ENCODE measurements around the gene OPCML. TPM values are rescaled to one million over a fixed set of nuclear protein-coding genes. Genes with fewer than 3 reads are reported as not detected.
A peak's percentile ranks its signal among the peaks of the same experiment; 100 is the strongest.

OPCML gene
- polyA plus RNA-seq, 1 donor from 2014 or later = 11.6 TPM

DNA sequence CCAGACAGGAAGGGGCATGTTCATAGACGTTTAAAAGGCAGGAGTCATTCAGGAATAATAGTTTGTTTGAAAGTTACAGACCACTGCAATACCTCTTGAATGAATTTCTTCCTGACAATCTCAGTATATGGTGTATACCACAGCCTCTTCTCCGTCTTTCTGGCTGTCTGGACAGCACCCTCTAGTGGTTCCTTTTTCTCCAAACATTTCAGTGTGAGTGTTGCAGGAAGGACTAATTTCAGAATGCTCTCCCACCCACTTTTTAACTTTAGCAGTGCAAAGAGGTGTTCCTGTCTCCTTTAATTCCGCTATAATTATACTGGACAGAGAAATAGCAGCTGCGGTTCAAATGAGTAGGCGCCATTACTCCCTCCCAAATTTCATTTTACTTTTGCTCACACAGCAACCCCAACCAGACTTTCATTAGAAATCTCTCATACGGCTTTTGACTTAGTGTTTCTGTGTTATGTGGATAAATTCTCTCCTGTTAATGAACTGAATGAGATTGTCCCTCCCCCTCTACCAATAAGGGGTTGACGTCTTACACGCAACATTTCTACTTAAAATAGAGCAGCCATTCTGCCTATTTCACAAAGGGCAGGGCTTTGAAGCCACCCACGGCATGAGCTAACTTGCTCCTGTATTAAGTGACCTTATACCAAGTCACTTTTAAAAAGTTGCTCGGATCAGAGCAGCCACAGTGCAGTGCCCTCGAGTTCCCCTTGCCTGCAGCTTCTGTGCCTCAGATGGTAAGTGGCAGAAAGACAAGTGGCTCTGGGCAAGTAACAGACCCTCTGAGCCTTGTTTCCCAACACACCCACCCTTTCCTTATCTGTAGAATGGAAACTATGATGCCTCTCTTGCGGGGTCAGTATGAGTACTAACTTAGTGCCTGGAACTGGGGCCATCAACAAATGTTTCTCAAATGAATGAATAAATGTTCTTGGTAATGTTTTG is 368.6 kb downstream of the OPCML start:
- no peaks in the 10 kb centered on the region for H3K9me2 ChIP-seq (ENCODE audit: insufficient read depth, low read length)
- H3K27ac ChIP-seq (ENCODE audit: low read length) = no peak overlapping the region
- no peak overlapping the region for H2AFZ ChIP-seq (ENCODE audit: low read depth, low read length)
- no peaks in the 10 kb centered on the region for H3K9me3 ChIP-seq (ENCODE audit: low read length)
- no peak overlapping the region for H3K9ac ChIP-seq (ENCODE audit: low read length)
- no peaks in the 10 kb centered on the region for H4K20me1 ChIP-seq (ENCODE audit: insufficient read depth)
- TF ChIP-seq SMC3 (conservative IDR thresholded peaks at IDR 0.05; ENCODE audit: poor library complexity) (peak; percentile 77), MXI1 (conservative IDR thresholded peaks at IDR 0.05; ENCODE audit: poor library complexity, severe bottlenecking) (no peak), RAD21 (conservative IDR thresholded peaks at IDR 0.05) (peak; percentile 70)
- TF ChIP-seq, protein P1, sequence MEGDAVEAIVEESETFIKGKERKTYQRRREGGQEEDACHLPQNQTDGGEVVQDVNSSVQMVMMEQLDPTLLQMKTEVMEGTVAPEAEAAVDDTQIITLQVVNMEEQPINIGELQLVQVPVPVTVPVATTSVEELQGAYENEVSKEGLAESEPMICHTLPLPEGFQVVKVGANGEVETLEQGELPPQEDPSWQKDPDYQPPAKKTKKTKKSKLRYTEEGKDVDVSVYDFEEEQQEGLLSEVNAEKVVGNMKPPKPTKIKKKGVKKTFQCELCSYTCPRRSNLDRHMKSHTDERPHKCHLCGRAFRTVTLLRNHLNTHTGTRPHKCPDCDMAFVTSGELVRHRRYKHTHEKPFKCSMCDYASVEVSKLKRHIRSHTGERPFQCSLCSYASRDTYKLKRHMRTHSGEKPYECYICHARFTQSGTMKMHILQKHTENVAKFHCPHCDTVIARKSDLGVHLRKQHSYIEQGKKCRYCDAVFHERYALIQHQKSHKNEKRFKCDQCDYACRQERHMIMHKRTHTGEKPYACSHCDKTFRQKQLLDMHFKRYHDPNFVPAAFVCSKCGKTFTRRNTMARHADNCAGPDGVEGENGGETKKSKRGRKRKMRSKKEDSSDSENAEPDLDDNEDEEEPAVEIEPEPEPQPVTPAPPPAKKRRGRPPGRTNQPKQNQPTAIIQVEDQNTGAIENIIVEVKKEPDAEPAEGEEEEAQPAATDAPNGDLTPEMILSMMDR (IDR thresholded peaks at IDR 0.05; ENCODE audit: poor library complexity, severe bottlenecking) = peak; percentile 79
- no peaks in the 10 kb centered on the region for H3K79me2 ChIP-seq (replicated peaks; ENCODE audit: insufficient read depth, low read length)
- H3K36me3 ChIP-seq (ENCODE audit: insufficient read depth, low read length) = no peaks in the 10 kb centered on the region
- H3F3A ChIP-seq (ENCODE audit: insufficient read depth, low read length, poor library complexity, severe bottlenecking) = no peaks in the 10 kb centered on the region
- H3K27me3 ChIP-seq (ENCODE audit: insufficient read depth, low read depth, low read length) = no peaks in the 10 kb centered on the region
- no peak overlapping the region for H3K4me3 ChIP-seq (ENCODE audit: low read length)
- H3K4me2 ChIP-seq (ENCODE audit: low read length) = no peak overlapping the region

DNA sequence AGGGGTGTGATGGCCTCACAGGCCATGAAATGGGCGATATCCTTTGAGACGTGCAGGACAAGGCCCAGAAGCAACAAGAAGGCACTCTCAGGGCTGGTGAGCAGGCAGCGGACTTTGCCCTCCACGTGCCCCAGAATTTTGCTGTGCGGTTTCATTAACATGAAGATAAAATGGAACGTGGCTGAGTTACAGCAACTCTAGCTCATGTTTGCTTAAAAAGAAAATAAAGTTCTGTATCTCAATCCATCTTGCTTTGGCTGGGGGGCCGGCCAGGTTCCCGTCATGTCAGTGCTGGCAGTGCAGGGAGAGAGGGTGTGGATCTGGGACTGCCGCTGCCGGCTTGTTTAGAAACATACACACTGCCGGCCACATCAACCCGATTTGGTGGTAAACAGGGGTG is 370.1 kb downstream of the OPCML start:
- TF ChIP-seq SMC3 (conservative IDR thresholded peaks at IDR 0.05; ENCODE audit: poor library complexity) (no peak), RAD21 (conservative IDR thresholded peaks at IDR 0.05) (no peak), EZH2 (IDR thresholded peaks at IDR 0.05; ENCODE audit: borderline replicate concordance, insufficient read depth, low read length, poor library complexity, severe bottlenecking) (no peak), EP300 (conservative IDR thresholded peaks at IDR 0.05; ENCODE audit: poor library complexity, severe bottlenecking) (no peak), POLR2AphosphoS5 (IDR thresholded peaks at IDR 0.05) (no peak), REST (IDR thresholded peaks at IDR 0.05; ENCODE audit: borderline replicate concordance) (no peak), MXI1 (conservative IDR thresholded peaks at IDR 0.05; ENCODE audit: poor library complexity, severe bottlenecking) (no peak), TAF1 (IDR thresholded peaks at IDR 0.05; ENCODE audit: low read depth) (no peak)
- TF ChIP-seq, protein P1 (IDR thresholded peaks at IDR 0.05; ENCODE audit: poor library complexity, severe bottlenecking) = no peak
- Histone ChIP-seq H3K27ac (ENCODE audit: low read length) (no peak overlapping the region), H3K9me2 (ENCODE audit: insufficient read depth, low read length) (no peaks in the 10 kb centered on the region), H3K79me2 (replicated peaks; ENCODE audit: insufficient read depth, low read length) (no peaks in the 10 kb centered on the region), H3K4me3 (ENCODE audit: low read length) (no peak overlapping the region), H3K9me3 (ENCODE audit: low read length) (no peaks in the 10 kb centered on the region), H2AFZ (ENCODE audit: low read depth, low read length) (no peak overlapping the region), H3K9ac (ENCODE audit: low read length) (no peak overlapping the region), H4K20me1 (ENCODE audit: insufficient read depth) (no peaks in the 10 kb centered on the region), H3F3A (ENCODE audit: insufficient read depth, low read length, poor library complexity, severe bottlenecking) (no peaks in the 10 kb centered on the region), H3K36me3 (ENCODE audit: insufficient read depth, low read length) (no peaks in the 10 kb centered on the region), H3K4me2 (ENCODE audit: low read length) (no peak overlapping the region), H3K27me3 (ENCODE audit: insufficient read depth, low read depth, low read length) (no peaks in the 10 kb centered on the region)
